Germinal center (tissue), 1 donor: ENCODE results near the gene NANS.
"Not testable (repeated sequence)": the region's sequence is repeated elsewhere in the genome, so short reads cannot be mapped to it uniquely, and the experiment has no call there.

Source experiments
- DNase-seq: peaks from one replicate; pipeline ENCODE4 v3.0.0; 2012; ENCODE audit warnings: mixed read lengths, low spot score

NANS gene, protein sequence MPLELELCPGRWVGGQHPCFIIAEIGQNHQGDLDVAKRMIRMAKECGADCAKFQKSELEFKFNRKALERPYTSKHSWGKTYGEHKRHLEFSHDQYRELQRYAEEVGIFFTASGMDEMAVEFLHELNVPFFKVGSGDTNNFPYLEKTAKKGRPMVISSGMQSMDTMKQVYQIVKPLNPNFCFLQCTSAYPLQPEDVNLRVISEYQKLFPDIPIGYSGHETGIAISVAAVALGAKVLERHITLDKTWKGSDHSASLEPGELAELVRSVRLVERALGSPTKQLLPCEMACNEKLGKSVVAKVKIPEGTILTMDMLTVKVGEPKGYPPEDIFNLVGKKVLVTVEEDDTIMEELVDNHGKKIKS

GRCh38 chr9:98056269-98057137 lies at the start of gene NANS:
TSS of gene NANS (plus strand) at chr9:98056732. CDS start at chr9:98056809, 77 bp downstream.
- DNase-seq, result peak; percentile 96

DNA sequence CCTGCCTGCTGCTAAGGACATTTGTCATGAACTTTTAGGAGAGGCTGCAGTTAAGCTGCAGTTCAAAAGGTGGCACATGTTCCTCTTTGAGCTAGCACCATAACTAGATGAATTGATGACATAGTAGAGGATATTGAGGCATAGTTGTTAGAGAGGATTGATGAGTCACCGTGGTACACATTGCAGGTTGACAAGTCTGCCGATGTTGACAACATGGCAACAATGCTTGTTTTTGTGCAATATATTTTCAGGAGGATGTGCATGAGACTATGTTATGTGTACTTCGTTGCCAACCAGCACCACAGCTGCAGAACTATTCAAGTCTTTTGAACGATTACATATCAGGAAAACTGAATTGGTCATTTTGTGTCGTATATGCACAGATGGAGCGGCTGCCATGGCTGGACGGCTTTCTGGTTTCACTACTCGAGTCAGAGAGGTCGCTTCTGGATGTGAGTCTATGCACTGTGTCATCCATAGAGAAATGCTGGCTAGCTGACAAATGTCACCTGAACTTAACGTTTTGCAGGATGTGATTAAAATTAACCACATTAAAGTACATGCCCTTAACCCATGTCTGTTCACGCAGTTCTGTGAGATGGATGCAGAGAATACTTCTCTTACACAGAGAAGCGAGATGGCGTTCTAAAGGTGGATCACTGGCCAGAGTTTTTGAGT lies 49.1 kb upstream of the NANS start:
- no peak for DNase-seq

- DNase-seq, result no peak
These were observed 47.8 kb upstream of the NANS start for GRCh38 chr9:98008764-98009163.

- no peak for DNase-seq
These were observed 47.1 kb upstream of the NANS start for GRCh38 chr9:98009437-98009836.

- DNase-seq, result no peak
These were observed 46.6 kb upstream of the NANS start for GRCh38 chr9:98009936-98010335.

DNA sequence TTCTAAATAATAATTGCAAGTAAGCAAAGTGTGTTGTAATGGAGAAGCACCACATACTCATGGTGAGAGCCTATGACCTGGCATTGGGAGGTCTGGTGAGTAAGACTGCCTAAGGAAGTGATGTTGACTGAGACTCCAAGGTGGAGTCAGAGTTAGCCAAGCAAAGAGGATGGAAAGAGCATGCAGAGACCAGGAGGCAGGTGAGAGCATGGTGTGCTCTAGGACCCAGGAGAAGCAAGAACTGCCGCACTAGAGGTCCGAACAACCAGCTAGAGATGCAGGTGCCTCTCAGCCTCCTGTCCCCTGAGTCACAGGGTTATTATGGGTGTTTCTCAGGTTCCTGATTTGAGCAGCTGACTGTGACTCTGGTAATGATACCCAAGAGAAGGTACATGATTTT lies 46.1 kb upstream of the NANS start:
- DNase-seq, result peak; percentile 76

- DNase-seq, result no peak
These were observed 45.4 kb upstream of the NANS start for GRCh38 chr9:98011122-98011521.

GRCh38 chr9:98016137-98016680 lies 40.3 kb upstream of the NANS start:
- no peak for DNase-seq

- DNase-seq, result no peak
These were observed 39.2 kb upstream of the NANS start for GRCh38 chr9:98017306-98017705.

- no peak for DNase-seq
These were observed 38.2 kb upstream of the NANS start for GRCh38 chr9:98018347-98018746.

DNA sequence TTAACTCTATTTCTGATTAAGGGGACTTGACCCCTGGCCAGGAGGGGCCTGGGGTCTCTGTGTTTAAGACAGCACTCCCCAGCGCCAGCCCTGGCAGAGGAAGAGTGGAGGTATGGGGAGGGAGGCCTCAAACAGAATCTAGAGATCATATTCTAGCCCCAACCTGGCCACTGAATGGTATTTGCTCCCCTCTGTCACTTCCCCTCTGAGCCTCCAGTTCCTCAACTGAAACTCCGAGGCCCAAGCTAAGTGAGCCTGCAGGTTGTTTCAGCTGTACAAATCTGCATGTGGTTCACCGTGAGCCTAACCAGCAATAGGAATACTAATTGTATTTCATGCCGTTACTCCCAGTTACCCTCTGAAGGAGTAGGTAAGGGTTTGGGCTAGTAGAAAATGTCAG lies 37.4 kb upstream of the NANS start:
- DNase-seq, result no peak

- DNase-seq, result not testable (repeated sequence)
These were observed 36.7 kb upstream of the NANS start for GRCh38 chr9:98019869-98020268.

GRCh38 chr9:98020476-98021145 lies 35.9 kb upstream of the NANS start:
- no peak for DNase-seq

GRCh38 chr9:98021306-98022040 lies 35.1 kb upstream of the NANS start:
- DNase-seq, result no peak

GRCh38 chr9:98022447-98022846 lies 34.1 kb upstream of the NANS start:
- no peak for DNase-seq

DNA sequence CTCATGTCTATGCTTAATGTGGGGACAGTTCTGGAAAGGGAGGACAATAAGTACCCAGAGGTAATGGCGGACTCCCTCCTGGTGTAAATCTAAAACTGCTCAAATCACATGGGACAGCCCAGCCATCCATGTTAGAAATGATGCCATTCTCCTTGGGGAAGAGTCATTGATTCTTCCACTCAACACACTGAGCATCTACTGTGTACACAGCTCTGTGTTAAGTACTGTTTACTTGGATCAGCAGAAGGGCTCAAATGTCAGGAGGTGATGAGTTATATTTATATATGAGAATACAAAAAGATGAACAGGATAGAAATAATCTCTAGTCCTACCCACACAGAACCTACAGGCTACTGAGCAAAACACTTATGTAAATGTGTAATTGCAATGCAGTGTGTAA lies 31.8 kb upstream of the NANS start:
- no peak for DNase-seq

DNA sequence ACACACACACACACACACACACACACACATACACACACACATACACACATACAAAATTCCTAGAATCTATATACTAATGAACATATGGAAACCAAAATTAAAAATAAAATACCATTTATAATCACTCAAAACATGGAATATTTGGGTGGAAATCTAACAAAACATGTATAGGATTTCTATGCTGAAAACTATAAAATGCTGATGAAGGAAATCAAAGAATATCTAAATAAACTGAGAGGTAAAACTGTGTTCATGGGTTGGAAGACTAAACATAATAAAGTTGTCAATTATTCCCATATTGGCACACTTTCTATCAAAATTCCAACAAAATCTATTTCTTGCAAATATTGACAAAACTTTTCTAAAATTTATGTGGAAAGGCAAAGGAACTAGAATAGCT lies 25.4 kb upstream of the NANS start:
- no peak for DNase-seq

DNA sequence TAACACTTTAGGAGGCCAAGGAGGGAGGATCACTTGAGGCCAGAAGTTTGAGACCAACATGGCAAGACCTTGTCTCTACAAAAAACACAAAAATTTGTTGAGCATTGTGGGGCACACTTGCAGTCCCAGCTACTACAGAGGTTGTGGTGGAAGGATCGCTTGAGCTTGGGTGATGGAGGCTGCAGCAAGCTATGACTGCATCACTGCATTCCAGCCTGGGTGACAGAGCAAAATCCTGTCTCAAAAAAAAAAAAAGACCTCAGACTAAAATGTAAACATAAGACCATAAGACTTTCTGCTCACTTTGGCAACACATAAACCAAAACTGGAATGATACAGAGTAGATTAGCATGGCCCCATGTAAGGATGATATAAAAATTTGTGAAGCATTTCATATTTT lies 24.6 kb upstream of the NANS start:
- DNase-seq, result no peak

- DNase-seq, result peak; percentile 65
These were observed 21.7 kb upstream of the NANS start for GRCh38 chr9:98034593-98035546.

- DNase-seq, result no peak
These were observed 19.2 kb upstream of the NANS start for GRCh38 chr9:98037357-98037756.
